Measurements from ENCODE around the gene AKAP6. TPM values are rescaled to one million over a fixed set of nuclear protein-coding genes. Genes with fewer than 3 reads are reported as not detected.

AKAP6 gene
- total and polyA plus RNA-seq, 2 of the 8 experiments (the other 6 are each of a cell fraction or from before 2014, with no cell fraction given): 0.09 to 0.89 TPM

- H3K4me1 ChIP-seq (replicated peaks in 1 of 4; ENCODE audit: control insufficient read depth in 3 of 4, insufficient read depth in 4 of 4, low read length in 3 of 4): peaks cover 0 to 5% (median 0%) of the 10 kb centered on the region in 4 experiments; a peak in 2 of 7 replicates
- H3K9me3 ChIP-seq (ENCODE audit: insufficient read depth in 2 of 2, low read depth in 1 of 2, low read length in 1 of 2): no peaks in the 10 kb centered on the region
- no peak overlapping the region for H2BK5ac ChIP-seq (ENCODE audit: low read depth, low read length)
- DNase-seq (ENCODE audit: low read depth in 1 of 2, low spot score in 2 of 2) (no peak), FAIRE-seq (no peak)
- no peak for TF ChIP-seq RBBP5 (IDR thresholded peaks at IDR 0.05; ENCODE audit: borderline replicate concordance, low read depth, low read length)
- TF ChIP-seq NANOG (IDR thresholded peaks at IDR 0.05; ENCODE audit: insufficient read depth, low read depth, low read length, poor library complexity, severe bottlenecking): no peak
- TF ChIP-seq NRF1 (IDR thresholded peaks at IDR 0.05; ENCODE audit: low read depth, low read length): no peak
- no peak for TF ChIP-seq TBP (IDR thresholded peaks at IDR 0.05; ENCODE audit: low read depth, low read length)
- TF ChIP-seq ZNF274 (IDR thresholded peaks at IDR 0.05; ENCODE audit: borderline replicate concordance, extremely low read depth, low read length): no peak
- peaks cover 0 to 1% (median 0%) of the 10 kb centered on the region in 4 experiments; a peak in 1 of 7 replicates for H3K27me3 ChIP-seq (replicated peaks in 1 of 4; ENCODE audit: control insufficient read depth in 3 of 4, extremely low read depth in 1 of 4, insufficient read depth in 3 of 4, low read length in 3 of 4)
- H2BK20ac ChIP-seq (ENCODE audit: low read length): no peak overlapping the region
- no peak overlapping the region for H4K8ac ChIP-seq (ENCODE audit: extremely low read depth, insufficient read depth, low read length)
- H3K18ac ChIP-seq (ENCODE audit: extremely low read depth, low read length): no peak overlapping the region
- H3K4me2 ChIP-seq (ENCODE audit: insufficient read depth in 1 of 2, low read depth in 2 of 2, low read length in 2 of 2): no peak overlapping the region
- no peak overlapping the region for H3K4me3 ChIP-seq (ENCODE audit: extremely low read depth in 1 of 4, insufficient read depth in 2 of 4, low read depth in 3 of 4, low read length in 4 of 4)
- H3K4ac ChIP-seq (replicated peaks; ENCODE audit: insufficient read length, low read depth, low read length): no peak overlapping the region
- H4K20me1 ChIP-seq (replicated peaks in 1 of 2; ENCODE audit: control insufficient read depth in 1 of 2, insufficient read depth in 2 of 2, low read length in 2 of 2): no peaks in the 10 kb centered on the region
- no peaks in the 10 kb centered on the region for H3K36me3 ChIP-seq (ENCODE audit: control insufficient read depth in 2 of 4, insufficient read depth in 4 of 4, low read length in 3 of 4)
- no peaks in the 10 kb centered on the region for H3K79me1 ChIP-seq (ENCODE audit: low read depth, low read length)
- 93% methylated on average over 5 of the region's 5 CpGs; no CpG with 5 or more reads in 1 of the 2 experiments for WGBS, 2 experiments (ENCODE audit: extremely low coverage in 1 of 2, insufficient coverage in 1 of 2, insufficient read length in 1 of 2, insufficient replicate concordance in 2 of 2, low coverage in 1 of 2, low lambda C conversion rate in 2 of 2, missing lambda C conversion rate in 1 of 2)
- H2BK12ac ChIP-seq (ENCODE audit: low read depth, low read length): no peak overlapping the region
- no peaks in the 10 kb centered on the region for H3K79me2 ChIP-seq (ENCODE audit: control insufficient read depth in 1 of 2, insufficient read depth in 2 of 2, low read length in 2 of 2)
- POLR2A ChIA-PET (ENCODE audit: partially characterized antibody): no interaction called here
- no peak overlapping the region for H3K27ac ChIP-seq (ENCODE audit: low read depth, low read length)
- no peak overlapping the region for H2AK5ac ChIP-seq (ENCODE audit: low read depth, low read length)
- H2BK15ac ChIP-seq (ENCODE audit: low read length): no peak overlapping the region
- H3K14ac ChIP-seq (ENCODE audit: insufficient read length): no peak overlapping the region
- CTCF ChIA-PET (ENCODE audit: partially characterized antibody): no interaction called here
- no peak overlapping the region for H2AFZ ChIP-seq (ENCODE audit: low read length)
- H3K56ac ChIP-seq (replicated peaks; ENCODE audit: insufficient read length, low read depth, low read length): no peak overlapping the region
- no peaks in the 10 kb centered on the region; the same call in 1 of the 2 replicates for H3K23me2 ChIP-seq (ENCODE audit: low read depth, low read length)
- H3K9ac ChIP-seq (replicated peaks in 1 of 4; ENCODE audit: extremely low read depth in 1 of 4, low read depth in 3 of 4, low read length in 3 of 4): no peak overlapping the region
- no peak overlapping the region for H2BK120ac ChIP-seq (replicated peaks; ENCODE audit: low read depth, low read length)
- H4K5ac ChIP-seq (ENCODE audit: insufficient read length, low read depth, low read length): no peak overlapping the region
- no peak overlapping the region for H4K91ac ChIP-seq (replicated peaks; ENCODE audit: insufficient read length, low read length)
- H3K23ac ChIP-seq (ENCODE audit: insufficient read length): no peak overlapping the region
These were observed 494.6 kb downstream of the AKAP6 start for GRCh38 chr14:32823706-32824105.
